ENCODE data around the gene STAG1. TPM values are rescaled to one million over a fixed set of nuclear protein-coding genes. Genes with fewer than 3 reads are reported as not detected.

STAG1 gene
- total RNA-seq, 1 donor from 2014 or later = 57.1 TPM

GRCh38 chr3:136464502-136464901, 287.7 kb downstream of the STAG1 start:
- ATAC-seq (ENCODE audit: low read depth) (no peak), DNase-seq (no peak)
- intact Hi-C loops (cut with micrococcal nuclease) = no loop called here
- Mint-ChIP-seq H3K4me1 (no peaks in the 10 kb centered on the region), H3K9me3 (peaks cover 11% of the 10 kb centered on the region), H3K4me3 (no peak overlapping the region), H3K27me3 (no peaks in the 10 kb centered on the region), H3K27ac (no peak overlapping the region), H3K36me3 (ENCODE audit: low read depth) (peaks cover 78% of the 10 kb centered on the region)
- ChIA-PET CTCF (no interaction called here), POLR2A (no interaction called here)
- no peak for TF ChIP-seq CTCF (IDR thresholded peaks at IDR 0.05)

GRCh38 chr3:136463170-136463569, 289.0 kb downstream of the STAG1 start:
- DNase-seq = no peak
- ATAC-seq (ENCODE audit: low read depth) = no peak
- Mint-ChIP-seq H3K27me3 (no peaks in the 10 kb centered on the region), H3K9me3 (peaks cover 13% of the 10 kb centered on the region), H3K4me3 (no peak overlapping the region), H3K36me3 (ENCODE audit: low read depth) (peaks cover 83% of the 10 kb centered on the region), H3K4me1 (no peaks in the 10 kb centered on the region), H3K27ac (no peak overlapping the region)
- intact Hi-C loops (cut with micrococcal nuclease) = no loop called here
- TF ChIP-seq CTCF (IDR thresholded peaks at IDR 0.05) = no peak
- POLR2A ChIA-PET = no interaction called here
- CTCF ChIA-PET = no interaction called here

- POLR2A ChIA-PET = no interaction called here
- CTCF ChIA-PET = no interaction called here
- Mint-ChIP-seq H3K36me3 (ENCODE audit: low read depth) (peaks cover 77% of the 10 kb centered on the region), H3K27ac (no peak overlapping the region), H3K4me3 (no peak overlapping the region), H3K9me3 (peaks cover 38% of the 10 kb centered on the region), H3K27me3 (no peaks in the 10 kb centered on the region), H3K4me1 (no peaks in the 10 kb centered on the region)
- ATAC-seq (ENCODE audit: low read depth) = no peak
- intact Hi-C loops (cut with micrococcal nuclease) = no loop called here
- TF ChIP-seq CTCF (IDR thresholded peaks at IDR 0.05) = no peak
- no peak for DNase-seq
These were observed 294.4 kb downstream of the STAG1 start for GRCh38 chr3:136457793-136458192.

GRCh38 chr3:136456196-136456595, 296.0 kb downstream of the STAG1 start:
- intact Hi-C loops (cut with micrococcal nuclease) = no loop called here
- CTCF ChIA-PET = no interaction called here

GRCh38 chr3:136444581-136444980, 307.6 kb downstream of the STAG1 start:
- POLR2A ChIA-PET = no interaction called here
- Mint-ChIP-seq H3K9me3 (no peaks in the 10 kb centered on the region), H3K4me3 (no peak overlapping the region), H3K4me1 (no peaks in the 10 kb centered on the region), H3K27ac (no peak overlapping the region), H3K27me3 (no peaks in the 10 kb centered on the region), H3K36me3 (ENCODE audit: low read depth) (peaks cover 46% of the 10 kb centered on the region)
- DNase-seq = no peak
- intact Hi-C loops (cut with micrococcal nuclease) = no loop called here
- no peak for TF ChIP-seq CTCF (IDR thresholded peaks at IDR 0.05)
- CTCF ChIA-PET = no interaction called here
- no peak for ATAC-seq (ENCODE audit: low read depth)

More at GRCh38 chr3:136456196-136456595, 296.0 kb downstream of the STAG1 start:
- no peak overlapping the region for H3K27ac Mint-ChIP-seq
- H3K9me3 Mint-ChIP-seq = peaks cover 32% of the 10 kb centered on the region
- ATAC-seq (ENCODE audit: low read depth) (no peak), DNase-seq (no peak)
- no peaks in the 10 kb centered on the region for H3K4me1 Mint-ChIP-seq
- POLR2A ChIA-PET = interaction anchor here (1.6 kb wide), 1 partner anchor 296 kb away, joined by 5 read pairs; the partner anchor contains the start of gene STAG1
- H3K4me3 Mint-ChIP-seq = no peak overlapping the region
- H3K36me3 Mint-ChIP-seq (ENCODE audit: low read depth) = peaks cover 69% of the 10 kb centered on the region
- no peaks in the 10 kb centered on the region for H3K27me3 Mint-ChIP-seq
- no peak for TF ChIP-seq CTCF (IDR thresholded peaks at IDR 0.05)

Data from activated B cell treated with CpG ODN at 0.5 μM for 24 hours (primary cell).